ENCODE measurements around the gene IL36G. TPM values are rescaled to one million over a fixed set of nuclear protein-coding genes. Genes with fewer than 3 reads are reported as not detected.

IL36G gene
- total and polyA plus RNA-seq, 10 donors = 0.09 TPM; not detected in 9

- Histone ChIP-seq H3K27ac (no peak overlapping the region), H3K4me1 (no peaks in the 10 kb centered on the region), H3K36me3 (no peaks in the 10 kb centered on the region), H3K27me3 (replicated peaks in 1 of 7) (peaks cover 0 to 16% (median 0%) of the 10 kb centered on the region in 7 donors), H3K9me3 (no peaks in the 10 kb centered on the region), H3K4me3 (no peak overlapping the region)
- intact Hi-C loops (cut with DNase I; ENCODE audit: low total_unique reads) = no loop called here
- WGBS, 5 donors = 92 to 100% (median 98%) methylated on average over 1 of the region's 1 CpG
- TF ChIP-seq POLR2AphosphoS5 (IDR thresholded peaks at IDR 0.05) (no peak), POLR2A (IDR thresholded peaks at IDR 0.05) (no peak), CTCF (IDR thresholded peaks at IDR 0.05 in 8 of 11, conservative IDR thresholded peaks at IDR 0.05 in 3 of 11) (no peak)
- no peak for DNase-seq
Measured at GRCh38 chr2:113011108-113011507, 33.3 kb downstream of the IL36G start.

GRCh38 chr2:113012436-113013335 is 34.9 kb downstream of the IL36G start:
- no peak for DNase-seq
- TF ChIP-seq POLR2A (IDR thresholded peaks at IDR 0.05) (no peak), CTCF (IDR thresholded peaks at IDR 0.05 in 8 of 11, conservative IDR thresholded peaks at IDR 0.05 in 3 of 11) (no peak), POLR2AphosphoS5 (IDR thresholded peaks at IDR 0.05) (no peak)
- intact Hi-C loops (cut with DNase I; ENCODE audit: low total_unique reads) = no loop called here
- Histone ChIP-seq H3K27me3 (replicated peaks in 1 of 7) (peaks cover 0 to 25% (median 0%) of the 10 kb centered on the region in 7 donors), H3K4me1 (no peaks in the 10 kb centered on the region), H3K36me3 (no peaks in the 10 kb centered on the region), H3K4me3 (no peak overlapping the region), H3K27ac (no peak overlapping the region), H3K9me3 (no peaks in the 10 kb centered on the region)
- WGBS, 5 donors = 73 to 83% (median 77%) methylated on average over 8 of the region's 8 CpGs

GRCh38 chr2:113013336-113013661 is 35.5 kb downstream of the IL36G start:
- Histone ChIP-seq H3K27me3 (replicated peaks in 1 of 7) (peaks cover 0 to 31% (median 0%) of the 10 kb centered on the region in 7 donors), H3K27ac (no peak overlapping the region), H3K9me3 (no peaks in the 10 kb centered on the region), H3K4me1 (no peaks in the 10 kb centered on the region), H3K4me3 (no peak overlapping the region), H3K36me3 (no peaks in the 10 kb centered on the region)
- intact Hi-C loops (cut with DNase I; ENCODE audit: low total_unique reads) = no loop called here
- no peak for DNase-seq
- WGBS, 5 donors = 85 to 91% (median 87%) methylated on average over 3 of the region's 3 CpGs
- TF ChIP-seq POLR2A (IDR thresholded peaks at IDR 0.05) (no peak), POLR2AphosphoS5 (IDR thresholded peaks at IDR 0.05) (no peak)

GRCh38 chr2:113014067-113014466 is 36.3 kb downstream of the IL36G start:
- no peak overlapping the region for H3K27ac ChIP-seq
- no peak for TF ChIP-seq POLR2AphosphoS5 (IDR thresholded peaks at IDR 0.05)
- TF ChIP-seq POLR2A (IDR thresholded peaks at IDR 0.05) = no peak
- no peak for TF ChIP-seq CTCF (IDR thresholded peaks at IDR 0.05 in 8 of 11, conservative IDR thresholded peaks at IDR 0.05 in 3 of 11)
- no peak for DNase-seq
- H3K9me3 ChIP-seq = peaks cover 0 to 4% (median 0%) of the 10 kb centered on the region in 8 donors
- 90 to 96% (median 94%) methylated on average over 2 of the region's 2 CpGs for WGBS, 5 donors
- intact Hi-C loops (cut with DNase I; ENCODE audit: low total_unique reads) = no loop called here
- H3K27me3 ChIP-seq (replicated peaks in 1 of 7) = peaks cover 0 to 31% (median 0%) of the 10 kb centered on the region in 7 donors
- no peak overlapping the region for H3K4me3 ChIP-seq
- no peaks in the 10 kb centered on the region for H3K4me1 ChIP-seq
- no peaks in the 10 kb centered on the region for H3K36me3 ChIP-seq

Data from spleen (tissue), 11 donors.